Astrocyte of the spinal cord (primary cell): Measurements from ENCODE around the gene ATXN2L.

Experiments used
- DNase-seq: peaks from one replicate; pipeline ENCODE4 v3.0.0; 2011; ENCODE audit warnings: low read depth, low spot score
- H3K4me3 ChIP-seq: 2 replicates; pipeline ENCODE4 v1.5.1; 2011; ENCODE audit warnings: low read depth, mild to moderate bottlenecking, low read length, moderate library complexity
- in situ Hi-C: cut with HindIII; loops from 2 replicates; pipeline ENCODE4 v1.10.0; 2017; ENCODE audit warnings: low sequenced_read_pairs
- TF ChIP-seq, protein P1 (sequence below): IDR thresholded peaks from 2 replicates; pipeline ENCODE4 v1.5.1; 2012; ENCODE audit warnings: low read depth, mild to moderate bottlenecking, low read length, inconsistent platforms

ATXN2L gene

DNA sequence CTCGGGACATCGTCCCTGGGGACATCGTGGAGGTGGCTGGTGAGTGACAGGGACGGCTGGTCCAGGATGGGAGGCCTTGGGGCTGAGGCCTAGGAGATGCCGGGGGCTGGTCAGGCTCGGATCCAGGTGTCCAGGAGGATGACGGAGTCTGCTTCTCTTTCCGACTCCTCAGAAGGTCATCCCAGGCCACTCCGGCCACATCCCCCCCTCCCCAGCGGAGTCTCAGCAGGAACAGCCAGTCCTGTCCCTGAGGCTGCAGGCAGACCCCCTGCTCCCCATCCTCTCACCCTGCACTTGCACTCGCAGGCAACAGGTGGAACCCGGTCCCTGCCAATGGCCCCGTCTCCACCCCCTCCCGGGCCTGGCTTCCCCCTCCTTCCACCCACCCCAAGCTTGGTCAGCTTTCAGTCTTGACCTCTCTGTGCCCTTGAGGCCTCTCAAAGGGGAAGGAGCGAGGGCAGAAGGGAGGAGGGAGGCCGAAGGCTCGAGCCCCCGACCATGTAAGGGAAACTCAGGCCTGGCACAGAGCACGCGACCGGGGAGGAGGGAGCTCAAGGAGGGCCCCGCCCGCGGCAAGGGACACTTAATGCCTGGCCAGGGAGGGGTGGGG, 59.9 kb downstream of the ATXN2L start:
- H3K4me3 ChIP-seq = no peak overlapping the region
- in situ Hi-C loops = no loop called here
- DNase-seq = no peak
- TF ChIP-seq, protein P1, sequence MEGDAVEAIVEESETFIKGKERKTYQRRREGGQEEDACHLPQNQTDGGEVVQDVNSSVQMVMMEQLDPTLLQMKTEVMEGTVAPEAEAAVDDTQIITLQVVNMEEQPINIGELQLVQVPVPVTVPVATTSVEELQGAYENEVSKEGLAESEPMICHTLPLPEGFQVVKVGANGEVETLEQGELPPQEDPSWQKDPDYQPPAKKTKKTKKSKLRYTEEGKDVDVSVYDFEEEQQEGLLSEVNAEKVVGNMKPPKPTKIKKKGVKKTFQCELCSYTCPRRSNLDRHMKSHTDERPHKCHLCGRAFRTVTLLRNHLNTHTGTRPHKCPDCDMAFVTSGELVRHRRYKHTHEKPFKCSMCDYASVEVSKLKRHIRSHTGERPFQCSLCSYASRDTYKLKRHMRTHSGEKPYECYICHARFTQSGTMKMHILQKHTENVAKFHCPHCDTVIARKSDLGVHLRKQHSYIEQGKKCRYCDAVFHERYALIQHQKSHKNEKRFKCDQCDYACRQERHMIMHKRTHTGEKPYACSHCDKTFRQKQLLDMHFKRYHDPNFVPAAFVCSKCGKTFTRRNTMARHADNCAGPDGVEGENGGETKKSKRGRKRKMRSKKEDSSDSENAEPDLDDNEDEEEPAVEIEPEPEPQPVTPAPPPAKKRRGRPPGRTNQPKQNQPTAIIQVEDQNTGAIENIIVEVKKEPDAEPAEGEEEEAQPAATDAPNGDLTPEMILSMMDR = no peak

DNA sequence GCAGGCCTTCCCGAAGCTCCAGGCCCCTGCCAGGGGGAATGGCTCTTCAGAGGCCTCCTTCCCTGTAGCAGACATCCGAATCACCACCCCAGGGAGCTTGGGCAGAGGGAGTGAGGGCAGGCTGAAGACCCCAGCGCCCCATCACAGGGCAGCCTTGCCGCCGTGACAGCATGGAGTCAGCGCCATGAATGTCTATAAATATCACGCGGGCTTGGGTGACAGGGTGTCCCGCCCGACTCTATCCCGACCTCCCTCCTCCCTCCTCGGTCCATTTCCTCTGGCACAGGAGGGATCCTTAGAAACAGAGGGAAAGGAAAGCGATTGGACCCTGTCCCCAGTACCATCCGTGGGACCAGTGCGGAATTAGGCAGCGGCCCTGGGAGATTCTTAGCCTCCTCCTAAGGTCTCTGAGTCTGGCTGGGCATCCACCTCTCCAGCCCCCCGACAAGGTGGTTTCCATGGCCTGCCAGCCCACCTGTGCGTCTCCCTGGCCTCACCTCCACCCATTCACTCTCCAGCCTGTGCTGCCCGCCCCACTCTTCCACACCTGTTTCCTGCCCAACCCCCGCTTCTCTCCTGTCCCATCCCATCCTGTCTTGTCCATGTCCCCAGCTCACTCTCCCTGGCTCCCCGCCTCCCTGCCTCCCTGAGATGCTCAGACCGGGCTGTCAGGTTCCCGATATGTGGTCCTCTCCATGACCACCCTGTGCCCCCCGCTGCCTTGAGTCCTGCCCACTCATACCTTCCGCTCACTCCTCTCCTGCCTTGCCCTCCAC, 60.6 kb downstream of the ATXN2L start:
- TF ChIP-seq, protein P1 = no peak
- no peak overlapping the region for H3K4me3 ChIP-seq
- in situ Hi-C loops = no loop called here
- DNase-seq = no peak

DNA sequence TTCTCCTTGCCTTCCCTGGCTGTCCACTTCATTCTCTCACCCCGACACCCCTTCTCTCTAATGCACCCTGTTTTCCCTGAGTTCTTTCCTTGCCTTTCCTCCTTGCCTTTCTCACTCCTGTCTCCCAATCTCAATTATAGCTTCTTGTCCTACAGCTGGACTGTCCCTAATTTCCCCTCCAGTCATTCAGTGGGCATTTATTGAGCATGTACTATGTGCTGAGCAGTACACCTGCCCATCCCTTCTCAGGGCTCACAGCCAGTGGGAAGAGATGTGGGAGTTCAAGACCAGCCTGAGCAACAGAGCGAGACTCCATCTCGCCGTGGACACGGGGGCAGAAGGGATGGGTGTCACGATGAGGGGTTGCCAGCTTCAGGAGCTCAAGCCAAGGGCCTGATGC, 61.2 kb downstream of the ATXN2L start:
- in situ Hi-C loops = no loop called here
- TF ChIP-seq, protein P1 = no peak
- H3K4me3 ChIP-seq = no peak overlapping the region

More for the DNA sequence above, 61.2 kb downstream of the ATXN2L start:
- DNase-seq = no peak
